HepG2 (cell line): ENCODE data around the gene SETD1A. TPM values are rescaled to one million over a fixed set of nuclear protein-coding genes. Genes with fewer than 3 reads are reported as not detected.

ENCODE experiments used
- ATAC-seq: fragments of 200-7000 bp; cut with Tn5 transposase; 3 replicates; pipeline ENCODE4 v1.9.1; 2020; ENCODE audit warnings: mild to moderate bottlenecking, moderate library complexity
- BruUV-seq: library from RNA; stranded (reverse); fragments of 400-500 nt; replicated peaks from 2 replicates; lab custom pipeline; 2021; lab: Mats Ljungman, UMichigan
- CTCF ChIA-PET: fragments of 300-600 bp; formaldehyde crosslinking; extraction: SDS; loops from one replicate; lab custom pipeline; 2021; ENCODE audit warnings: low total read pairs, inconsistent platforms, low intra/inter-chr PET ratio; lab: Yijun Ruan, JAX
- POLR2A ChIA-PET: fragments of 350-600 bp; sonication (Branson Sonifier 250); formaldehyde crosslinking; loops from one replicate; lab custom pipeline; 2020; ENCODE audit warnings: antibody characterized with exemption, inconsistent platforms; lab: Yijun Ruan, JAX
- DNase-seq: peaks from one replicate; pipeline ENCODE4 v3.0.0-alpha.2; 2015; ENCODE audit warnings: low spot score
- FAIRE-seq: peaks from 3 replicates; lab custom pipeline; 2011; peaks lifted over from hg19 to GRCh38; lab: Jason Lieb, UNC
- H2AFZ ChIP-seq: one replicate; pipeline ENCODE4 v1.6.1; 2011; ENCODE audit warnings: low read length, inconsistent platforms
- H3K27ac ChIP-seq: fragments of 300-600 bp; 3 replicates; pipeline ENCODE4 v1.8.0; 2011; ENCODE audit warnings: mixed run types, mild to moderate bottlenecking, mixed read lengths, low read length, inconsistent platforms; ENCODE audit not compliant: insufficient read depth; ENCODE audit errors: extremely low read length
- H3K27me3 ChIP-seq, 2 experiments: fragments of 200-600 bp in 1 of 2; 2 replicates in 1 of 2; 3 replicates in 1 of 2; pipeline versions ENCODE4 v1.6.0 to v1.8.0; 2011; ENCODE audit warnings: low read length in 2 of 2, mild to moderate bottlenecking in 2 of 2, moderate library complexity in 2 of 2, inconsistent platforms in 1 of 2; ENCODE audit not compliant: insufficient read depth in 2 of 2, control insufficient read depth in 1 of 2
- H3K36me3 ChIP-seq, 2 experiments: fragments of 200-600 bp in 1 of 2; replicated peaks in 1 of 2; 2 replicates in 1 of 2; 3 replicates in 1 of 2; pipeline versions ENCODE4 v1.5.1 to v1.8.0; 2011; ENCODE audit warnings: low read length in 2 of 2, inconsistent platforms in 1 of 2; ENCODE audit not compliant: insufficient read depth in 2 of 2, control insufficient read depth in 1 of 2
- H3K4me1 ChIP-seq: 2 replicates; pipeline ENCODE4 v1.5.1; 2012; ENCODE audit warnings: low read length, inconsistent platforms; ENCODE audit not compliant: insufficient read depth
- H3K4me2 ChIP-seq: 2 replicates; pipeline ENCODE4 v1.6.0; 2011; ENCODE audit warnings: low read depth, low read length, inconsistent platforms
- H3K4me3 ChIP-seq, 3 experiments: fragments of 200-600 bp in 1 of 3; sonication (generic), shearing (Covaris generic) in 1 of 3; replicated peaks in 1 of 3; 2 replicates each; pipeline ENCODE4 v1.5.1; 2011 to 2016; ENCODE audit warnings: low read length in 3 of 3, inconsistent platforms in 2 of 3, low read depth in 2 of 3, mild to moderate bottlenecking in 2 of 3, control low read depth in 1 of 3, mixed read lengths in 1 of 3; ENCODE audit not compliant: insufficient read depth in 1 of 3
- H3K79me2 ChIP-seq: one replicate; pipeline ENCODE4 v1.6.1; 2011; ENCODE audit warnings: low read length, inconsistent platforms; ENCODE audit not compliant: insufficient read depth
- H3K9ac ChIP-seq: 2 replicates; pipeline ENCODE4 v1.6.0; 2011; ENCODE audit warnings: mild to moderate bottlenecking, low read depth, low read length, inconsistent platforms; ENCODE audit not compliant: insufficient read depth
- H3K9me3 ChIP-seq: 2 replicates; pipeline ENCODE4 v1.5.1; 2012; ENCODE audit warnings: mild to moderate bottlenecking, low read length
- H4K20me1 ChIP-seq: 2 replicates; pipeline ENCODE4 v1.6.0; 2011; ENCODE audit warnings: inconsistent platforms, mild to moderate bottlenecking, low read length, moderate library complexity; ENCODE audit not compliant: insufficient read depth
- AGO2 ChIP-seq: fragments of 200-400 bp; formaldehyde crosslinking; optimal IDR thresholded peaks from 2 replicates; pipeline ENCODE3; 2017; ENCODE audit warnings: mild to moderate bottlenecking, low read depth, low read length, moderate library complexity
- AHR ChIP-seq: IDR thresholded peaks from 2 replicates; pipeline ENCODE4 v1.6.1; 2018; ENCODE audit warnings: missing genetic modification reagents, missing compliant biosample characterization
- POLR2AphosphoS5 ChIP-seq: IDR thresholded peaks from 2 replicates; pipeline ENCODE4 v1.6.1; 2012; ENCODE audit warnings: low read depth, low read length
- RAD51 ChIP-seq: fragments of 450-650 bp; IDR thresholded peaks from 2 replicates; pipeline ENCODE4 v1.6.1; 2016; ENCODE audit warnings: borderline replicate concordance
- TBX3 ChIP-seq: fragments of 450-650 bp; IDR thresholded peaks from 2 replicates; pipeline ENCODE4 v1.6.1; 2017; ENCODE audit warnings: antibody characterized with exemption, mild to moderate bottlenecking, inconsistent platforms, borderline replicate concordance
- ZFYVE20 ChIP-seq: sonication (generic); formaldehyde crosslinking; IDR thresholded peaks from 2 replicates; pipeline ENCODE4 v1.8.0; 2023; ENCODE audit warnings: low read depth, mild to moderate bottlenecking, moderate library complexity, missing genetic modification reagents, borderline replicate concordance
- ZNF501 ChIP-seq: sonication (generic); formaldehyde crosslinking; IDR thresholded peaks from 2 replicates; pipeline ENCODE4 v1.5.1; 2020; ENCODE audit warnings: mild to moderate bottlenecking, moderate library complexity, missing genetic modification reagents
- ZNF546 ChIP-seq: sonication (generic); formaldehyde crosslinking; conservative IDR thresholded peaks from 2 replicates; pipeline ENCODE4 v1.8.1; 2023; ENCODE audit warnings: mild to moderate bottlenecking, missing genetic modification reagents
- ZNF629 ChIP-seq: sonication (generic); formaldehyde crosslinking; conservative IDR thresholded peaks from 2 replicates; pipeline ENCODE4 v1.5.0; 2020; ENCODE audit warnings: missing genetic modification reagents
- ZNF770 ChIP-seq: sonication (generic); formaldehyde crosslinking; IDR thresholded peaks from 2 replicates; pipeline ENCODE4 v1.5.0; 2020; ENCODE audit warnings: mild to moderate bottlenecking, missing genetic modification reagents
- ZNF777 ChIP-seq: sonication (generic); formaldehyde crosslinking; IDR thresholded peaks from 2 replicates; pipeline ENCODE4 v1.4.0; 2020; ENCODE audit warnings: missing genetic modification reagents
- in situ Hi-C: cut with HindIII; loops from 2 replicates; pipeline ENCODE4 v1.10.0; 2017; ENCODE audit warnings: low pct_unique_long_range_greater_than_20kb; ENCODE audit not compliant: extremely low pct_ligation_motif_present
- intact Hi-C: fragments of 100-400 bp; cut with micrococcal nuclease; formaldehyde crosslinking; loops from one replicate; pipeline ENCODE4 v1.10.0; 2022; ENCODE audit not compliant: unreplicated experiment
- polyA plus RNA-seq, 8 experiments: library from polyadenylated mRNA; depleted of rRNA in 3 of 8; stranded (reverse) in 7 of 8; unstranded in 1 of 8; fragments of >200 nt; fragmentation: Illumina TruSeq in 4 of 8; extraction: Trizol in 4 of 8; gene quantifications; 2 replicates each; pipeline versions ENCODE4 v1.2.1 to v1.2.3, GENCODE V29; 2011 to 2016; ENCODE audit warnings: low read depth in 4 of 8, missing spikeins in 1 of 8, mixed read lengths in 1 of 8; ENCODE audit not compliant: insufficient read depth in 1 of 8
- total RNA-seq, 5 experiments: library from RNA; depleted of rRNA; stranded (reverse); fragments of >200 nt; fragmentation: Illumina TruSeq; extraction: Trizol; gene quantifications; 2 replicates each; pipeline ENCODE4 v1.2.3, GENCODE V29; 2016; ENCODE audit warnings: low read depth in 1 of 5
- TF ChIP-seq, protein P1 (sequence below): sonication (generic); formaldehyde crosslinking; IDR thresholded peaks from 2 replicates; pipeline ENCODE4 v1.8.0; 2022; ENCODE audit warnings: missing genetic modification reagents, mild to moderate bottlenecking, moderate library complexity, borderline replicate concordance
- TF ChIP-seq, protein P2 (sequence below): sonication (generic); formaldehyde crosslinking; IDR thresholded peaks from 2 replicates; pipeline ENCODE4 v1.4.0; 2020; ENCODE audit warnings: missing genetic modification reagents
- TF ChIP-seq, protein P3 (sequence below): sonication (generic); formaldehyde crosslinking; IDR thresholded peaks from 2 replicates; pipeline ENCODE4 v1.4.0; 2020; ENCODE audit warnings: missing genetic modification reagents

The SETD1A gene
- total and polyA plus RNA-seq, 2 of the 13 experiments (the other 11 are each of a cell fraction or from before 2014, with no cell fraction given), result 3.8 to 5.6 TPM

GRCh38 chr16:30942426-30942806 is 15.1 kb upstream of the SETD1A start (continued):
- TF ChIP-seq AGO2, result peak; percentile 46
- peak; percentile 89 for TF ChIP-seq ZNF629 (CRISPR knock-in tag)
- TF ChIP-seq ZNF501, result peak; percentile 13; the same call in 1 of the 2 replicates
- TF ChIP-seq, all 625 proteins: peak for 10

DNA sequence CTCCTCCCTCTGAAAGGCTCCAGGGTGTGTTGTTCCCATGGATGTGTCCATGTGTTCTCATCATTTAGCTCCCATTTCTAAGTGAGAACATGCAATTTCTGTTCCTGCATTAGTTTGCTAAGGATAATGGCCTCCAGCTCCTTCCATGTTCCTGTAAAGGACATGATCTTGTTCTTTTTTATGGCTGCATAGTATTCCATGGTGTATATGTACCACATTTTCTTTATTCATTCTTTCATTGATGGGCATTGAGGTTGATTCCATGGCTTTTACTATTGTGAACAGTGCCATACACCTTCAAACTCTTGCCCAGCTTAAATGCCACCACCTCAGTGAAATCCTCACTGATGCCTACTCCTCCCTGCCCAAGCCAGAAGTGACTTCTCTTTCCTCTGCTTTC is 13.2 kb upstream of the SETD1A start:
- Histone ChIP-seq H3K4me3 (no peak overlapping the region), H3K4me2 (no peak overlapping the region), H3K9me3 (no peaks in the 10 kb centered on the region), H3K27me3 (no peaks in the 10 kb centered on the region), H3K9ac (no peak overlapping the region), H4K20me1 (no peaks in the 10 kb centered on the region), H2AFZ (no peak overlapping the region), H3K79me2 (no peaks in the 10 kb centered on the region), H3K4me1 (peaks cover 17% of the 10 kb centered on the region), H3K27ac (no peak overlapping the region), H3K36me3 (peaks cover 10 to 22% of the 10 kb centered on the region in 2 experiments; a peak in 4 of 5 replicates)
- intact Hi-C loops (no loop called here), in situ Hi-C loops (no loop called here)
- BruUV-seq, result no TSS peak
- FAIRE-seq, result no peak
- DNase-seq, result no peak
- ATAC-seq, result no peak
- CTCF ChIA-PET, result no interaction called here
- POLR2A ChIA-PET, result no interaction called here
- TF ChIP-seq AHR (CRISPR knock-in tag) (no peak), ZNF777 (CRISPR knock-in tag) (no peak), TBX3 (no peak), RAD51 (no peak), POLR2AphosphoS5 (no peak), ZNF546 (no peak), ZFYVE20 (CRISPR knock-in tag) (no peak), ZNF770 (no peak)
- TF ChIP-seq, protein P1, sequence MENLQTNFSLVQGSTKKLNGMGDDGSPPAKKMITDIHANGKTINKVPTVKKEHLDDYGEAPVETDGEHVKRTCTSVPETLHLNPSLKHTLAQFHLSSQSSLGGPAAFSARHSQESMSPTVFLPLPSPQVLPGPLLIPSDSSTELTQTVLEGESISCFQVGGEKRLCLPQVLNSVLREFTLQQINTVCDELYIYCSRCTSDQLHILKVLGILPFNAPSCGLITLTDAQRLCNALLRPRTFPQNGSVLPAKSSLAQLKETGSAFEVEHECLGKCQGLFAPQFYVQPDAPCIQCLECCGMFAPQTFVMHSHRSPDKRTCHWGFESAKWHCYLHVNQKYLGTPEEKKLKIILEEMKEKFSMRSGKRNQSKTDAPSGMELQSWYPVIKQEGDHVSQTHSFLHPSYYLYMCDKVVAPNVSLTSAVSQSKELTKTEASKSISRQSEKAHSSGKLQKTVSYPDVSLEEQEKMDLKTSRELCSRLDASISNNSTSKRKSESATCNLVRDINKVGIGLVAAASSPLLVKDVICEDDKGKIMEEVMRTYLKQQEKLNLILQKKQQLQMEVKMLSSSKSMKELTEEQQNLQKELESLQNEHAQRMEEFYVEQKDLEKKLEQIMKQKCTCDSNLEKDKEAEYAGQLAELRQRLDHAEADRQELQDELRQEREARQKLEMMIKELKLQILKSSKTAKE (CRISPR knock-in tag), result no peak
- TF ChIP-seq, protein P2, sequence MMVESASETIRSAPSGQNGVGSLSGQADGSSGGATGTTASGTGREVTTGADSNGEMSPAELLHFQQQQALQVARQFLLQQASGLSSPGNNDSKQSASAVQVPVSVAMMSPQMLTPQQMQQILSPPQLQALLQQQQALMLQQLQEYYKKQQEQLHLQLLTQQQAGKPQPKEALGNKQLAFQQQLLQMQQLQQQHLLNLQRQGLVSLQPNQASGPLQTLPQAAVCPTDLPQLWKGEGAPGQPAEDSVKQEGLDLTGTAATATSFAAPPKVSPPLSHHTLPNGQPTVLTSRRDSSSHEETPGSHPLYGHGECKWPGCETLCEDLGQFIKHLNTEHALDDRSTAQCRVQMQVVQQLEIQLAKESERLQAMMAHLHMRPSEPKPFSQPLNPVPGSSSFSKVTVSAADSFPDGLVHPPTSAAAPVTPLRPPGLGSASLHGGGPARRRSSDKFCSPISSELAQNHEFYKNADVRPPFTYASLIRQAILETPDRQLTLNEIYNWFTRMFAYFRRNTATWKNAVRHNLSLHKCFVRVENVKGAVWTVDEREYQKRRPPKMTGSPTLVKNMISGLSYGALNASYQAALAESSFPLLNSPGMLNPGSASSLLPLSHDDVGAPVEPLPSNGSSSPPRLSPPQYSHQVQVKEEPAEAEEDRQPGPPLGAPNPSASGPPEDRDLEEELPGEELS (CRISPR knock-in tag), result no peak
- TF ChIP-seq, protein P3, sequence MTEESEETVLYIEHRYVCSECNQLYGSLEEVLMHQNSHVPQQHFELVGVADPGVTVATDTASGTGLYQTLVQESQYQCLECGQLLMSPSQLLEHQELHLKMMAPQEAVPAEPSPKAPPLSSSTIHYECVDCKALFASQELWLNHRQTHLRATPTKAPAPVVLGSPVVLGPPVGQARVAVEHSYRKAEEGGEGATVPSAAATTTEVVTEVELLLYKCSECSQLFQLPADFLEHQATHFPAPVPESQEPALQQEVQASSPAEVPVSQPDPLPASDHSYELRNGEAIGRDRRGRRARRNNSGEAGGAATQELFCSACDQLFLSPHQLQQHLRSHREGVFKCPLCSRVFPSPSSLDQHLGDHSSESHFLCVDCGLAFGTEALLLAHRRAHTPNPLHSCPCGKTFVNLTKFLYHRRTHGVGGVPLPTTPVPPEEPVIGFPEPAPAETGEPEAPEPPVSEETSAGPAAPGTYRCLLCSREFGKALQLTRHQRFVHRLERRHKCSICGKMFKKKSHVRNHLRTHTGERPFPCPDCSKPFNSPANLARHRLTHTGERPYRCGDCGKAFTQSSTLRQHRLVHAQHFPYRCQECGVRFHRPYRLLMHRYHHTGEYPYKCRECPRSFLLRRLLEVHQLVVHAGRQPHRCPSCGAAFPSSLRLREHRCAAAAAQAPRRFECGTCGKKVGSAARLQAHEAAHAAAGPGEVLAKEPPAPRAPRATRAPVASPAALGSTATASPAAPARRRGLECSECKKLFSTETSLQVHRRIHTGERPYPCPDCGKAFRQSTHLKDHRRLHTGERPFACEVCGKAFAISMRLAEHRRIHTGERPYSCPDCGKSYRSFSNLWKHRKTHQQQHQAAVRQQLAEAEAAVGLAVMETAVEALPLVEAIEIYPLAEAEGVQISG, result no peak
